HepG2 (cell line): Measurements from ENCODE around the gene TASP1. TPM values are rescaled to one million over a fixed set of nuclear protein-coding genes. Genes with fewer than 3 reads are reported as not detected.

Source experiments
- ATAC-seq: fragments of 200-7000 bp; cut with Tn5 transposase; 3 replicates; pipeline ENCODE4 v1.9.1; 2020; ENCODE audit warnings: mild to moderate bottlenecking, moderate library complexity
- BruUV-seq: library from RNA; stranded (reverse); fragments of 400-500 nt; replicated peaks from 2 replicates; lab custom pipeline; 2021; lab: Mats Ljungman, UMichigan
- CTCF ChIA-PET: fragments of 300-600 bp; formaldehyde crosslinking; extraction: SDS; loops from one replicate; lab custom pipeline; 2021; ENCODE audit warnings: low total read pairs, inconsistent platforms, low intra/inter-chr PET ratio; lab: Yijun Ruan, JAX
- POLR2A ChIA-PET: fragments of 350-600 bp; sonication (Branson Sonifier 250); formaldehyde crosslinking; loops from one replicate; lab custom pipeline; 2020; ENCODE audit warnings: antibody characterized with exemption, inconsistent platforms; lab: Yijun Ruan, JAX
- DNase-seq: peaks from one replicate; pipeline ENCODE4 v3.0.0-alpha.2; 2015; ENCODE audit warnings: low spot score
- FAIRE-seq: peaks from 3 replicates; lab custom pipeline; 2011; peaks lifted over from hg19 to GRCh38; lab: Jason Lieb, UNC
- H2AFZ ChIP-seq: one replicate; pipeline ENCODE4 v1.6.1; 2011; ENCODE audit warnings: low read length, inconsistent platforms
- H3K27ac ChIP-seq: fragments of 300-600 bp; 3 replicates; pipeline ENCODE4 v1.8.0; 2011; ENCODE audit warnings: mixed run types, mild to moderate bottlenecking, mixed read lengths, low read length, inconsistent platforms; ENCODE audit not compliant: insufficient read depth; ENCODE audit errors: extremely low read length
- H3K27me3 ChIP-seq, 2 experiments: fragments of 200-600 bp in 1 of 2; 2 replicates in 1 of 2; 3 replicates in 1 of 2; pipeline versions ENCODE4 v1.6.0 to v1.8.0; 2011; ENCODE audit warnings: low read length in 2 of 2, mild to moderate bottlenecking in 2 of 2, moderate library complexity in 2 of 2, inconsistent platforms in 1 of 2; ENCODE audit not compliant: insufficient read depth in 2 of 2, control insufficient read depth in 1 of 2
- H3K36me3 ChIP-seq, 2 experiments: fragments of 200-600 bp in 1 of 2; replicated peaks in 1 of 2; 2 replicates in 1 of 2; 3 replicates in 1 of 2; pipeline versions ENCODE4 v1.5.1 to v1.8.0; 2011; ENCODE audit warnings: low read length in 2 of 2, inconsistent platforms in 1 of 2; ENCODE audit not compliant: insufficient read depth in 2 of 2, control insufficient read depth in 1 of 2
- H3K4me1 ChIP-seq: 2 replicates; pipeline ENCODE4 v1.5.1; 2012; ENCODE audit warnings: low read length, inconsistent platforms; ENCODE audit not compliant: insufficient read depth
- H3K4me2 ChIP-seq: 2 replicates; pipeline ENCODE4 v1.6.0; 2011; ENCODE audit warnings: low read depth, low read length, inconsistent platforms
- H3K4me3 ChIP-seq, 3 experiments: fragments of 200-600 bp in 1 of 3; sonication (generic), shearing (Covaris generic) in 1 of 3; replicated peaks in 1 of 3; 2 replicates each; pipeline ENCODE4 v1.5.1; 2011 to 2016; ENCODE audit warnings: low read length in 3 of 3, inconsistent platforms in 2 of 3, low read depth in 2 of 3, mild to moderate bottlenecking in 2 of 3, control low read depth in 1 of 3, mixed read lengths in 1 of 3; ENCODE audit not compliant: insufficient read depth in 1 of 3
- H3K79me2 ChIP-seq: one replicate; pipeline ENCODE4 v1.6.1; 2011; ENCODE audit warnings: low read length, inconsistent platforms; ENCODE audit not compliant: insufficient read depth
- H3K9ac ChIP-seq: 2 replicates; pipeline ENCODE4 v1.6.0; 2011; ENCODE audit warnings: mild to moderate bottlenecking, low read depth, low read length, inconsistent platforms; ENCODE audit not compliant: insufficient read depth
- H3K9me3 ChIP-seq: 2 replicates; pipeline ENCODE4 v1.5.1; 2012; ENCODE audit warnings: mild to moderate bottlenecking, low read length
- H4K20me1 ChIP-seq: 2 replicates; pipeline ENCODE4 v1.6.0; 2011; ENCODE audit warnings: inconsistent platforms, mild to moderate bottlenecking, low read length, moderate library complexity; ENCODE audit not compliant: insufficient read depth
- HDAC1 ChIP-seq: sonication (generic); formaldehyde crosslinking; IDR thresholded peaks from 2 replicates; pipeline ENCODE4 v1.5.1; 2020; ENCODE audit warnings: mild to moderate bottlenecking, missing genetic modification reagents
- PLRG1 ChIP-seq: fragments of 450-650 bp; conservative IDR thresholded peaks from 2 replicates; pipeline ENCODE4 v1.6.1; 2016
- SUZ12 ChIP-seq: fragments of 150-350 bp; IDR thresholded peaks from 2 replicates; pipeline ENCODE4 v1.6.1; 2014; ENCODE audit warnings: low read depth, low read length
- ZBTB49 ChIP-seq: sonication (generic); formaldehyde crosslinking; IDR thresholded peaks from 2 replicates; pipeline ENCODE4 v1.4.0; 2020; ENCODE audit warnings: missing genetic modification reagents, borderline replicate concordance
- ZNF547 ChIP-seq: sonication (generic); formaldehyde crosslinking; IDR thresholded peaks from 2 replicates; pipeline ENCODE4 v1.5.1; 2020; ENCODE audit warnings: mild to moderate bottlenecking, missing genetic modification reagents
- WGBS: methylation state at CpG from one replicate; pipeline ENCODE4 v1.1.6; 2017; ENCODE audit warnings: low lambda C conversion rate; 5-methylcytosine and 5-hydroxymethylcytosine counted together
- in situ Hi-C: cut with HindIII; loops from 2 replicates; pipeline ENCODE4 v1.10.0; 2017; ENCODE audit warnings: low pct_unique_long_range_greater_than_20kb; ENCODE audit not compliant: extremely low pct_ligation_motif_present
- intact Hi-C: fragments of 100-400 bp; cut with micrococcal nuclease; formaldehyde crosslinking; loops from one replicate; pipeline ENCODE4 v1.10.0; 2022; ENCODE audit not compliant: unreplicated experiment
- polyA plus RNA-seq, 8 experiments: library from polyadenylated mRNA; depleted of rRNA in 3 of 8; stranded (reverse) in 7 of 8; unstranded in 1 of 8; fragments of >200 nt; fragmentation: Illumina TruSeq in 4 of 8; extraction: Trizol in 4 of 8; gene quantifications; 2 replicates each; pipeline versions ENCODE4 v1.2.1 to v1.2.3, GENCODE V29; 2011 to 2016; ENCODE audit warnings: low read depth in 4 of 8, missing spikeins in 1 of 8, mixed read lengths in 1 of 8; ENCODE audit not compliant: insufficient read depth in 1 of 8
- total RNA-seq, 5 experiments: library from RNA; depleted of rRNA; stranded (reverse); fragments of >200 nt; fragmentation: Illumina TruSeq; extraction: Trizol; gene quantifications; 2 replicates each; pipeline ENCODE4 v1.2.3, GENCODE V29; 2016; ENCODE audit warnings: low read depth in 1 of 5
- TF ChIP-seq, protein P1 (sequence below): sonication (generic); formaldehyde crosslinking; IDR thresholded peaks from 2 replicates; pipeline ENCODE4 v1.4.0; 2020; ENCODE audit warnings: missing genetic modification reagents, borderline replicate concordance
- TF ChIP-seq, protein P2 (sequence below): sonication (generic); formaldehyde crosslinking; IDR thresholded peaks from 2 replicates; pipeline ENCODE4 v1.5.1; 2020; ENCODE audit warnings: missing genetic modification reagents, mild to moderate bottlenecking, borderline replicate concordance

TASP1 gene
- total and polyA plus RNA-seq, 2 of the 13 experiments (the other 11 are each of a cell fraction or from before 2014, with no cell fraction given), result 10.0 to 25.2 TPM

- Histone ChIP-seq H3K4me1 (peaks cover 23% of the 10 kb centered on the region), H3K79me2 (no peaks in the 10 kb centered on the region), H3K36me3 (peaks cover 3 to 18% of the 10 kb centered on the region in 2 experiments), H3K27me3 (no peaks in the 10 kb centered on the region), H3K4me2 (no peak overlapping the region), H2AFZ (no peak overlapping the region), H3K4me3 (no peak overlapping the region), H4K20me1 (no peaks in the 10 kb centered on the region), H3K9me3 (no peaks in the 10 kb centered on the region), H3K27ac (no peak overlapping the region), H3K9ac (no peak overlapping the region)
- ATAC-seq, result no peak
- DNase-seq, result no peak
- intact Hi-C loops, result no loop called here
- FAIRE-seq, result no peak
- CTCF ChIA-PET, result no interaction called here
- BruUV-seq, result no TSS peak
- WGBS, result 92% methylated on average over 1 of the region's 1 CpG
- in situ Hi-C loops, result no loop called here
- POLR2A ChIA-PET, result no interaction called here
- TF ChIP-seq HDAC1 (CRISPR knock-in tag), result no peak
- TF ChIP-seq ZBTB49 (CRISPR knock-in tag), result no peak
- TF ChIP-seq, protein P1, sequence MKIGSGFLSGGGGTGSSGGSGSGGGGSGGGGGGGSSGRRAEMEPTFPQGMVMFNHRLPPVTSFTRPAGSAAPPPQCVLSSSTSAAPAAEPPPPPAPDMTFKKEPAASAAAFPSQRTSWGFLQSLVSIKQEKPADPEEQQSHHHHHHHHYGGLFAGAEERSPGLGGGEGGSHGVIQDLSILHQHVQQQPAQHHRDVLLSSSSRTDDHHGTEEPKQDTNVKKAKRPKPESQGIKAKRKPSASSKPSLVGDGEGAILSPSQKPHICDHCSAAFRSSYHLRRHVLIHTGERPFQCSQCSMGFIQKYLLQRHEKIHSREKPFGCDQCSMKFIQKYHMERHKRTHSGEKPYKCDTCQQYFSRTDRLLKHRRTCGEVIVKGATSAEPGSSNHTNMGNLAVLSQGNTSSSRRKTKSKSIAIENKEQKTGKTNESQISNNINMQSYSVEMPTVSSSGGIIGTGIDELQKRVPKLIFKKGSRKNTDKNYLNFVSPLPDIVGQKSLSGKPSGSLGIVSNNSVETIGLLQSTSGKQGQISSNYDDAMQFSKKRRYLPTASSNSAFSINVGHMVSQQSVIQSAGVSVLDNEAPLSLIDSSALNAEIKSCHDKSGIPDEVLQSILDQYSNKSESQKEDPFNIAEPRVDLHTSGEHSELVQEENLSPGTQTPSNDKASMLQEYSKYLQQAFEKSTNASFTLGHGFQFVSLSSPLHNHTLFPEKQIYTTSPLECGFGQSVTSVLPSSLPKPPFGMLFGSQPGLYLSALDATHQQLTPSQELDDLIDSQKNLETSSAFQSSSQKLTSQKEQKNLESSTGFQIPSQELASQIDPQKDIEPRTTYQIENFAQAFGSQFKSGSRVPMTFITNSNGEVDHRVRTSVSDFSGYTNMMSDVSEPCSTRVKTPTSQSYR (CRISPR knock-in tag), result no peak
- TF ChIP-seq SUZ12, result no peak
- TF ChIP-seq, protein P2, sequence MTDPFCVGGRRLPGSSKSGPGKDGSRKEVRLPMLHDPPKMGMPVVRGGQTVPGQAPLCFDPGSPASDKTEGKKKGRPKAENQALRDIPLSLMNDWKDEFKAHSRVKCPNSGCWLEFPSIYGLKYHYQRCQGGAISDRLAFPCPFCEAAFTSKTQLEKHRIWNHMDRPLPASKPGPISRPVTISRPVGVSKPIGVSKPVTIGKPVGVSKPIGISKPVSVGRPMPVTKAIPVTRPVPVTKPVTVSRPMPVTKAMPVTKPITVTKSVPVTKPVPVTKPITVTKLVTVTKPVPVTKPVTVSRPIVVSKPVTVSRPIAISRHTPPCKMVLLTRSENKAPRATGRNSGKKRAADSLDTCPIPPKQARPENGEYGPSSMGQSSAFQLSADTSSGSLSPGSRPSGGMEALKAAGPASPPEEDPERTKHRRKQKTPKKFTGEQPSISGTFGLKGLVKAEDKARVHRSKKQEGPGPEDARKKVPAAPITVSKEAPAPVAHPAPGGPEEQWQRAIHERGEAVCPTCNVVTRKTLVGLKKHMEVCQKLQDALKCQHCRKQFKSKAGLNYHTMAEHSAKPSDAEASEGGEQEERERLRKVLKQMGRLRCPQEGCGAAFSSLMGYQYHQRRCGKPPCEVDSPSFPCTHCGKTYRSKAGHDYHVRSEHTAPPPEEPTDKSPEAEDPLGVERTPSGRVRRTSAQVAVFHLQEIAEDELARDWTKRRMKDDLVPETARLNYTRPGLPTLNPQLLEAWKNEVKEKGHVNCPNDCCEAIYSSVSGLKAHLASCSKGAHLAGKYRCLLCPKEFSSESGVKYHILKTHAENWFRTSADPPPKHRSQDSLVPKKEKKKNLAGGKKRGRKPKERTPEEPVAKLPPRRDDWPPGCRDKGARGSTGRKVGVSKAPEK (CRISPR knock-in tag), result no peak
- no peak for TF ChIP-seq ZNF547 (CRISPR knock-in tag)
- TF ChIP-seq PLRG1, result no peak
These were observed 206.6 kb downstream of the TASP1 start for GRCh38 chr20:13432126-13432525.
